Activated CD8-positive, alpha-beta memory T cell treated with anti-CD3 and anti-CD28 coated beads for 48 hours (primary cell): Measurements from ENCODE around the gene DLGAP3.
"Not testable (repeated sequence)": the region's sequence is repeated elsewhere in the genome, so short reads cannot be mapped to it uniquely, and the experiment has no call there.

Experiments
- DNase-seq, 3 experiments: peaks; one replicate each; pipeline ENCODE4 v3.0.0-alpha.2; 2020; ENCODE audit warnings: low read depth in 2 of 3, low spot score in 2 of 3

The DLGAP3 gene

DNA sequence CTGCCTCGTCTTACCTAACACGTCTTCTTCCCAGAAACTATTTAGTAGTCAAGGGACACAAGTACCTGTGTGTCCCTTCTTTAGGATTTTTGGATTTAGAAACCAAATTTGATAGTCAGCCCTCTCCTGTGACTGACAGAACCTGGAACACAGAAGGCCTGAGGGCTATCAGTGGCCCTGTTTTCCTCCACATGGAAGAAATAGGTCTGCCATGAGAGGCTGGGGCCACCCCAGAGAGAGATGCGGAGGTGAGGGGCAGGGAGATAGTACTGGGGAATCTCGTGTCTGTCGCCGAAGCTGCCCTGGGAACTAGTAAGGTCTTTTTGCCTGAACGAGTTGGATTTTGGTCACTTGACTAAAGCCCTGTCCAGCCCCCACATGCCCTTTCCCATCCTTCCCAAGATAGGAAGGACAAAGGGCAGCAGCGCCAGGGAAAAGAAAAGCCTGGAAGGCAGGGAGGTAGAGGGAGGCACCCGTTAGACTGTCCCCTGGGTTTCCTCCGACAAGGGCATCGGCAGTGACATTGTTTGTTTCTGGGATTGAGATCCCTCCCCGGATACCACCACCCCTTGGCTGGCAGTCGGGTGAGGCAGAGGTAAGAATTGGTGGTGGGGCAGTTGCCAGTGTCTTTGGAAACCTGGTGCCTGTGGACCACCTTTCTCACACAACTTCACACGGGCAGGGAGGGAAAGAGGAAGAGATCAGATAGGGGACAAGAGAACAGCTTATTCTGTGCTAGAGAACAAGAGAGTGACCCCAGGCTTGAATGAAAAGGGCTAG is 89.7 kb downstream of the DLGAP3 start:
- DNase-seq, result no peak

DNA sequence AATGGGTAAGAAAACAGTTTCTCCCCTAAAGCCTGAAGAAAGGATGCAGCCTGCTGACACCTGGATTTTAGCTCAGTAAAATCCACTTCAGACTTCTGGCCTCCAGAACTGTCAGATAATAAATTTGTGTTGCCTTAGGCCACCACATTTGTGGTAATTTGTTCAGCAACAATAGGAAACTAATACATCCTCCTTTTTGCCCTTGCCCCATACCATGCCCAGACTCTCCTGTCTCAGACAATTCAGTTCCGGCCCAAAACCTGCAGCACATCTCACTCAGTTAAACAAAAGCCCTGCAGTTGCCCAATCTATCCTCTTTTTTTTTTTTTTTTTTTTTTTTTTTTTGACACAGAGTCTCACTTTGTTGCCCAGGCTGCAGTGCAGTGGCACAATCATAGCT is 95.7 kb downstream of the DLGAP3 start:
- no peak for DNase-seq

DNA sequence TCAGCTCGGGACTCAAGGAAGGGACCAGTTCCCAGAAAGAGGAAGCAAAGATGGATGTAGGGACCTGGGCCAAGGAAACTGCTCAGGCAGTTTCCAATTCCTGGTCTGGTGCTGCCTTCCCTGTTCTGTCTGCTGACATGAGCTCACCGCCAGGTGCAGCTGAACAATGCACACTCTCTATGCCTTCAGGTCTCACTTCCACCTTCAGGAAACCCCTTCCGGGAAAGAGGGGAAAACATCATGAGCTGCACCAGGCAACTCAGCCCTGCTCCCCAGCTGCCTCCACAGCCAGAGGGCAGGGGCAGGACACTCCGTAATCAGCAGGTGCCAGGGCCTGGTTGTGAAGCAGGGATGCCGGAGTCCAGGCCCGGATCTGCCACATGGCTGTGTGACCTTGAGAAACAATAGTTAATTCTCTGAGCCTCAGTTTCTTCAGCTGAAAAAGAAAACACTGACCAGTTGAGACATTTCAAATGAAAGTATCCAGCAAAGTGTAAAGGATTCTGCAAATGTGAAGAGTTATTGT is 97.7 kb downstream of the DLGAP3 start:
- DNase-seq, result no peak

DNA sequence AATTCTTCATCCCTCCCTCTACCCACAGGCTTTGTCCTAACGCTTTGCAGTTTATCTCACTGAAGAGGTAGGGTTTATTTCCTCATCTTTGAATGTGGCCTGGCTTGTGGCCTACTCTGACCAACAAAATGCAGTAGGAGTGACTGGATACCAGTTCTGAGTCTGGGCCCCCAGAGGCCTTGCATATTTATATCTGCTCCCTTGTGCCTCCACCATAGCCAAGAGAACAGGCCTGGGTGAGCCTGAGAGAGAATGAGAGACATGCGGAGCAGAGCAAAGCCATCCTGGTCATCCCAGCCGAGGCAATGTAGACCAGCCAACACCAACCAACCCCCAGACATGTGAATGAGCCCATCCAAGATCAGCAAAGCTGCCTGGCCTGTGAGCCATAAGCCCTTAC is 100.2 kb downstream of the DLGAP3 start:
- DNase-seq, result no peak

DNA sequence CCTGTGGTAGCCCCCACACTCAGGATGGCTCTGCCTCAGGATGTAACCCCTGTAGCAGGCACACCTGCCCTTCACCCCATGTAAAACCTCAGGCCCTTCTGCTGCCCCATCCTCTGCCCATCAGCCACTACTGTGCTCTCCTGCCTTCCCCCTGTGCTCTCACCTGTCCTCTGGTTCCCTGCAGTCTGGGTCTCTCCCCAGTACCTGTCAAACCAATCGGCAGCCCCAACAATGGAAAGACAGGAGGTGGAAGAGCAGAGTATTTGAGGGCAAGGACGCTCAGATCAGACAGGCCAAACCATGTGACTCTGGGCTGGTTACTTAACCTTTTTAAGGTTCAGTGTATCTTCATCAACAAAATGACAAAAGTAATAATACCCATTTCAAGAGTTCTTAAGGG is 100.8 kb downstream of the DLGAP3 start:
- no peak for DNase-seq

DNA sequence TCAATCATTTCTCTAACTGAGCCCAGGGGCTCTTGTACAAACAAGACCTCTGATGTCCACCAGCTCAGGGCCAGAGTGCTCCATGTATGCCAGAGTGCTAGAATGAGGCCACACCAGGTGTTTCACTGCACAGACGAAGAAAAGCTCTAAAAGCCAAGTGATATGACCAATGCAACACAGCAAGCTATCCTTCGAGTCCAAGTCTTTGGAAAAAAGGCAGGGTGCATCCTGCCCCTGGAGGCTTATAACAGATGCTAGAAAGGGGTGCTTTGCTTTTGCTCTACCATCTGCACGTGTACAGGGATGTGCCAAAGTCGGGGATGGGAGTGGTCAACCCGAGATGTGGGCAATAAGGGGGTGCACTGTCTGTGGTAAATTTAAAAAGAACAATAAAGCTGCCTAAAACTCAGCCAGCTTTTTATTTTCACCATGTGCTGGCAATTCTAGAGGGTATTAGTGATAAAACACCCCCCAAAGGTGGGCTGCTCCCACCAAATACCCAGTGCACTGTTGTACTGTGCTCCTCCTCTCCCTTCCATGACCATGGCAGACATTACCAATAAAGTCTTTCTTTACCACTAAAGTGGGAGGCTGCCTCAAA is 102.0 kb downstream of the DLGAP3 start:
- DNase-seq, result no peak

DNA sequence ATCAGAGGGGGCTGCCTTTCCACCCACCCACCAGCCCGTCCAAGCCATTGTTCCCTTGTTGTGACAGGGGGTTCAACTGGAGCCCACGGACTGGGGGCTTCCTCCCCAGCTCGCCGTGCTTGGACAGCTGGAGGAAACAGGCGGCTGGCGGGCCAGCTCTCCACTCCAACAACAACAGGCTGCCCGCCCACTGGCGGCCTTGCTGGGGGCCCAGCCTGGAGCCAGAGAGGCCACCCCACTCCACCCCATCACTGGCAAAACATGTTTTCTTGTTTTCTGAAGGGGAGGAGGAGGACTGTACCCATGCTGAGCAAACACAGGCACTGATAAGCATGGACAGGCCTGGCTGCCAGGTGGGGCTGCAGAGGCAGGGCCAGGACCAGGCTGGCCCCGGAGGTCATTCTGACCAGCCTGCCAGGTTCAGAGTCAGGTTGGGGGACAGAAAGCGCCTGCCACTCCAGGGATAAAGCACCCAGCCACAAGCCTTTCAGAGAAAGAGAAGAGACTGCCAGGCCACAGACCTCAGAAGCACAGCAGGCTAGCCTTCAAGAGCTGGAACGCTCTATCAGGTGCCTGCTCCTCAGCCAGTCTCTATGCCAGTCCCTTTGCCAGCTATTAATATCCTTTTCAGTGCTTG is 103.9 kb downstream of the DLGAP3 start:
- no peak for DNase-seq

DNA sequence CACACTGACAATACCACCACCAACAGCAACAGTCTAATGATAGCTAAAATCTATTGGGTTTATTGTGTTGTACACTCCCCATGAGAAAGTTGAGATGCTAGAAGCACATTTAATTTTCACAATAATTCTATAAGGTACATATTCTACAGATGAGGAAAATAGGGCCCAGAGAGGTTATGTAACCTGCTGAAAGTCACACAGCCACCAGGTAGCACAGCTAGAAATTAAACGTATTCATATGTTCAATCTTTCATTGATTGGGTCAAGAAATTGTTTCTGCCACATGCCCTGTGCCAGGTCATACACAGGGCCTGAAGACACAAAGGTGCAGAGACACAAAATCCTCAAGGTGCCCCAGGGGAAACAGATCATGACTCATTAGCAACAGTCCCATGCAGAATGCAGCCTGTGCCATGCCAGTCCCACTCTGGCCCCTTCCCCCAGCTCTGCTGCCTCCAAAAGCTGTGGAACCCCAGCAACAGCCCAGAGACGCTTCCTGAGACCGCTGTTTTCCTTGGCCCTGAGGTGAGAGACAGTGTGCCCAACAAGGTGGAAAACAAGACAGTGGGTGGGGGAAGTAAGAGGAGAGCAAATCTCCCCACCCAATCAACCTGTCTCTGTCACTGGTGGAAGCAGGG is 104.5 kb downstream of the DLGAP3 start:
- DNase-seq, result no peak

DNA sequence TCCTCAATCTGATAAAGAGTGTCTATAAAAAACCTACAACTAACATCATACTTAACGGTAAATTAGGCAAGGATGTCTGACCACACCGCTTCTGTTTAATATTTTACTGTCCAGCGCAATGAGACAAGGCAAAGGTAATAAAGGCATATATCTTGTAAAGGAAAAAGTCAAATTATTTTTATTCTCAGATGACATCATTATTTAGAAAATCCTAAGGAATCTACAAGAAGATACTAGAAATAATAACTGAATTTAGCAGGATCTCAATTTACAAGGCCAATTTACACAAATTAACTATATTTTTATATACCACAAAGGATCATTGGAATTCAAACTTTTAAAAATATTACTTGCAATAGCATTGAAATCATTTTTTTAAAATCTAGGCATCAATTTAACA is 107.2 kb downstream of the DLGAP3 start:
- no peak for DNase-seq

DNA sequence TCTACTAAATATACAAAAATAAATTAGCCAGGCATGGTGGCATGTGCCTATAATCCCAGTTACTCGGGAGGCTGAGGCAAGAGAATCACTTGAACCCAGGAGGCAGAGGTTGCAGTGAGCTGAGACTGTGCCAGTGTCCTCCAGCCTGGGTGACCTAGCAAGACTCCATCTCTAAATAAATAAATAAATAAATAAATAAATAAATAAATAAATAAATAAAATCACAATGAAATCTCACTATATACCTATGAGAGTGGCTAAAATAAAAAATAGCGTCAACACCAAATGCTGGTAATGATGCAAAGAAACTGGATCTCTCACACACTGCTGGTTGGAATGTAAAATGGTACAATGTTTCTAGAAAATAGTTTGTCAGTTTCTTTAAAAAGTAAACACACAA is 110.6 kb downstream of the DLGAP3 start:
- not testable (repeated sequence) for DNase-seq

DNA sequence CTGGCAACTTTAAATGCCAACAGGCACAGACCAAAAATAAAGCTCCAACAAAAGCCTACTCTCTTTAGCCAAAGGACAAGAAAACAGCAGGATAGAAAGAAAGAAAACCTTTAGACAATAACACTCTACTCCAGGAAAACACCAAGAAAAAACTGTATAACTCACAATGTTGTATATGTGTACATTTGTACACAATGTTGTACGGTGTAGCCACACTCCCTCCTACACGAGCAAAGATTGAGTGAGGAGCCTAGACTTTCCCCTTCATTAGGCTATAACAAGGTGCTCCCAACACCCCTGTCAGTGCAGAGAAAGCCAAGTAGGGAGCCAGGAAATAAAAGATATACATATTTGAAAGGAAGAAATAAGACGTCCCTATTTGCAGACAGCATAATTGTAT is 112.7 kb downstream of the DLGAP3 start:
- DNase-seq, result no peak

DNA sequence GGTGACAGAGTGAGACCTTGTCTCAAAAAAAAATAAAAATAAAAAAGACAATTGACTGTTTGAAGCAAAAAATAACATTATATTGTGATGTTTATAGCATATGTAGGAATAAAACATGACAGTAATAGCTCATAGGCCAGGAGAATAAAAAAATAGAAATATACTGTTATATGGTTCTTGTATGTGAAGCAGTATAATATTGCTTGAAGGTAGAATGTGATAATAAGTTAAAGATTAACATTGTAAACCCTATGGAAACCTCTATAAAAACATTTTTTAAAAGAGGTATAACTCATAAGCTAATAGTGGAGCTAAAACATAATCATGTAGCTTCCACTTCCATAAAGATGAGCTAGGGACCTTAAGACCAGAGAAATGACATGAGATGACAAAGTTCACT is 113.1 kb downstream of the DLGAP3 start:
- DNase-seq, result no peak
